ENCODE measurements around the gene CHADL. TPM values are rescaled to one million over a fixed set of nuclear protein-coding genes. Genes with fewer than 3 reads are reported as not detected.

The CHADL gene
- total RNA-seq, 1 donor from 2014 or later: 3.4 TPM

DNA sequence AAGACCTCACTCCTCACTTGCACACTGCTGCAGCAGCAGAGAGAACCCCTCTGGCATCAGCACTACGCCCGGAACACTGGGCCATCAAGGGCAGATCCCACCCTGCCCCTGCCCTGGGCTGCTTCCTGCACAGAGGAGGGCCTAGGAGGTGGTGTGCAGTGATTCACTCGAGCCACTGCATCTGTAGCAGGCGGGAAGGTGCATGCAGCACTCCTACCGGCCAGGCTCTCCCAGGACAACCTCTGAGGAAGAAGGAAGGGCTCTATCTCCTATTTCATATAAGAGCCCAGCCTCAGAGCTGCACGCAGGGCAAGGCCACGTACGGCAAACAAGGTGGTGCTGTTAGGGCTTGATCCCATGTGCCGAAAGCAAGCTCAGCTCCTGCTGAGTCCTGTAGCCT, 31.1 kb upstream of the CHADL start:
- ATAC-seq (no peak), DNase-seq (no peak)
- H3K4me1 ChIP-seq: no peaks in the 10 kb centered on the region
- H3K9me3 ChIP-seq: no peaks in the 10 kb centered on the region
- TF ChIP-seq, protein P1, sequence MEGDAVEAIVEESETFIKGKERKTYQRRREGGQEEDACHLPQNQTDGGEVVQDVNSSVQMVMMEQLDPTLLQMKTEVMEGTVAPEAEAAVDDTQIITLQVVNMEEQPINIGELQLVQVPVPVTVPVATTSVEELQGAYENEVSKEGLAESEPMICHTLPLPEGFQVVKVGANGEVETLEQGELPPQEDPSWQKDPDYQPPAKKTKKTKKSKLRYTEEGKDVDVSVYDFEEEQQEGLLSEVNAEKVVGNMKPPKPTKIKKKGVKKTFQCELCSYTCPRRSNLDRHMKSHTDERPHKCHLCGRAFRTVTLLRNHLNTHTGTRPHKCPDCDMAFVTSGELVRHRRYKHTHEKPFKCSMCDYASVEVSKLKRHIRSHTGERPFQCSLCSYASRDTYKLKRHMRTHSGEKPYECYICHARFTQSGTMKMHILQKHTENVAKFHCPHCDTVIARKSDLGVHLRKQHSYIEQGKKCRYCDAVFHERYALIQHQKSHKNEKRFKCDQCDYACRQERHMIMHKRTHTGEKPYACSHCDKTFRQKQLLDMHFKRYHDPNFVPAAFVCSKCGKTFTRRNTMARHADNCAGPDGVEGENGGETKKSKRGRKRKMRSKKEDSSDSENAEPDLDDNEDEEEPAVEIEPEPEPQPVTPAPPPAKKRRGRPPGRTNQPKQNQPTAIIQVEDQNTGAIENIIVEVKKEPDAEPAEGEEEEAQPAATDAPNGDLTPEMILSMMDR (IDR thresholded peaks at IDR 0.05): no peak
- intact Hi-C loops (cut with DNase I): no loop called here
- no peaks in the 10 kb centered on the region for H3K27me3 ChIP-seq
- H3K4me3 ChIP-seq: no peak overlapping the region
- peaks cover 96% of the 10 kb centered on the region for H3K36me3 ChIP-seq
- no peak overlapping the region for H3K27ac ChIP-seq

DNA sequence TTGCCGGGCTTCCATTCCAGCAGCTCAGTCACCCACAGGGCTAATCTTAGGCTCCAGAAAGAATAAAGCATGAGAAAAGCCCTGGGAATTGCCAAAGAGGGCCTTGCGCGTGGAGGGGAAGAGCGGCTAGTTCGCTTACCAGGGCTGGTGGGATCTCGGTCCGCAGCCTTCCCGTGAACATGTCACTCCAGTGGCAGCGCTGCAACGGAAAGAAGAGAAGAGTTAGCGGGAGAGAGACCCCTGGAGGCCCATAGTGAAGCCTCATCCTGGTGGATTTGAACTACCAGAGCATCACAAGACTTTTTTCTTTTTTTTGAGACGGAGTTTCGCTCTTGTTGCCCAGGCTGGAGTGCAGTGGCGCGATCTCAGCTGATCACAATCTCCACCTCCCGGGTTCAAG, 27.2 kb upstream of the CHADL start:
- TF ChIP-seq, protein P1 (IDR thresholded peaks at IDR 0.05): no peak
- Histone ChIP-seq H3K27me3 (no peaks in the 10 kb centered on the region), H3K4me3 (no peak overlapping the region), H3K9me3 (no peaks in the 10 kb centered on the region), H3K27ac (no peak overlapping the region), H3K36me3 (peaks cover 95% of the 10 kb centered on the region), H3K4me1 (no peaks in the 10 kb centered on the region)
- intact Hi-C loops (cut with DNase I): no loop called here
- DNase-seq: no peak
- ATAC-seq: no peak

DNA sequence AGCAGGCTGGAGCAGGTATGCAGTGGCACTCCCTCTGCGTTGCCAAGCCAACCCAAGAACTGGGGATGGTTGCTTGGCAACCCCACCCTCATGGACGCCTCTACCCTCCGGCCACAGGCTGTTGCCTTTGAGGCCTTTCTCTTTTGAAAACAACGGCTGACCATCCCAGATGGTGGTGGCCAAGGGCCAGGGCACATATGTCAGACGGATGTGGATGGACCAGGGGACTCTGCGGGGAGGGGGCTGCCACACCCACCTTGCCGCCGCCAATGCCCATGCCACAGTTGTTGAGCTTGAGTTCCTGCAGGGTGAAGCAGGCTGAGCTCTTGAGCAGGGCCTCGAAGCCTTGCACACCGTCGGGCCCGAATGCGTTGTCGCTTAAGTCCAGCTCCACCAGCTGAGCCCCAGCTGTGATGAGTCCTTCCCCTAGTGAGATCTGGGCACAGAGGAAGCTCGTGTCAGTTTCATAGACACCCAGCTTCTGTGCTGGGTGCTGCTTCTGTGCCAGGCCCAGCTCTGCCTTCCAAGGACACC, 23.7 kb upstream of the CHADL start:
- DNase-seq: no peak

DNA sequence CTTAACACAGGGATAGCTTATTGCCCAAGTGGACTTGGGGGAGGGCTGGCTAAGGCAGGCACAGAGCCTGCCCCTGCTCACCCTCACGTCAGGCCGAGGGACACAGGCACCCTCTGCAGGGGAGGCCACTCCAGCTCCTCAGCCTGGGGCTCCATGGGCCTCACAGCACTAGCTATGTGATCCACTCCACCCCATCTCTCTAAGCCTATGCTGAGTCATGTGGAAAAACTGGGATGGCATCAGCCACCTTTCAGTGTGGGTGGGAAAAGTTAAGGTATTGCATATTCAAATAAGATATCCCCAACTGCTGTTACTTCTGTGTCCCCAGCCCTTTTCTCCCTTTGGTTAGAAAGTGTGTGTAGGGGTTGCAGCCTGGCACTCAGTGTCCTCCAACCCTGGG, 23.0 kb upstream of the CHADL start:
- ATAC-seq: no peak

More for the DNA sequence above, 23.7 kb upstream of the CHADL start:
- intact Hi-C loops (cut with DNase I): no loop called here
- H3K36me3 ChIP-seq: peaks cover 95% of the 10 kb centered on the region
- H3K4me1 ChIP-seq: no peaks in the 10 kb centered on the region
- TF ChIP-seq, protein P1 (IDR thresholded peaks at IDR 0.05): no peak
- no peak overlapping the region for H3K27ac ChIP-seq
- ATAC-seq: no peak
- H3K4me3 ChIP-seq: no peak overlapping the region
- H3K9me3 ChIP-seq: no peaks in the 10 kb centered on the region
- H3K27me3 ChIP-seq: no peaks in the 10 kb centered on the region

DNA sequence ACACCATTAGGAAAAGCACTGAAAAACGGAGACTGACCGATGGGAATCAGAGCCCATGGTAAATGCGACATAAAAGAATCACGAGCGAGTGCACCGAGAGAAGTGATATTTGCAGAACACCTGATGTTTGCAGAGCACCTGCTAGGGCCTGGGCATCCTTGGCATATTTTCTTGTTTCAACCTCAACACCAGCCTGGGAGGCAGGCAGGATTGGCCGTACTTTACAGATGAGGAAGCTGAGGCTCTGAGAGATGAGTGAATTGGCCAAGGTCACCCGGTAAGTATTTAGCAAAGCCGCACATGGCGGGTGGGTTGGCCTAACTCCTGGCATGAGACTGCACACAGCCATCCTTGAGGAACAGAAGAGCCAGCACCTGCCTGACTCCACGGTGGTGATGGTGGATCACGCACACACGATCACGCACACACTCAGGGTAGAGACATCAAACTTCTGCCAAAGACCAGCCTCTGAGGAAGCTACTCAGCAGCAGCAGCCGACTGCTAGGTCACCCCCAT, 21.6 kb upstream of the CHADL start:
- TF ChIP-seq, protein P1 (IDR thresholded peaks at IDR 0.05): no peak
- Histone ChIP-seq H3K27ac (no peak overlapping the region), H3K36me3 (peaks cover 94% of the 10 kb centered on the region), H3K4me3 (no peak overlapping the region), H3K27me3 (no peaks in the 10 kb centered on the region), H3K9me3 (no peaks in the 10 kb centered on the region), H3K4me1 (no peaks in the 10 kb centered on the region)
- no peak for DNase-seq
- no peak for ATAC-seq
- intact Hi-C loops (cut with DNase I): no loop called here

More for the DNA sequence above, 23.0 kb upstream of the CHADL start:
- TF ChIP-seq, protein P1 (IDR thresholded peaks at IDR 0.05): no peak
- Histone ChIP-seq H3K9me3 (no peaks in the 10 kb centered on the region), H3K36me3 (peaks cover 94% of the 10 kb centered on the region), H3K4me1 (no peaks in the 10 kb centered on the region), H3K27me3 (no peaks in the 10 kb centered on the region), H3K4me3 (no peak overlapping the region), H3K27ac (no peak overlapping the region)
- intact Hi-C loops (cut with DNase I): no loop called here
- DNase-seq: no peak
